B cell (primary cell): ENCODE data around the gene SASS6. TPM values are rescaled to one million over a fixed set of nuclear protein-coding genes. Genes with fewer than 3 reads are reported as not detected.

Experiments
- ATAC-seq: fragments of 200-7000 bp; cut with Tn5 transposase; one replicate; pipeline ENCODE4 v1.10.0; 2021; ENCODE audit warnings: low read depth, mild to moderate bottlenecking, moderate number of reproducible peaks, moderate library complexity
- CTCF ChIA-PET: fragments of 350-600 bp; sonication (Branson Sonifier 250); formaldehyde crosslinking; loops from one replicate; lab custom pipeline; 2021; ENCODE audit warnings: antibody characterized with exemption, inconsistent platforms; lab: Charles Lee
- POLR2A ChIA-PET: fragments of 350-600 bp; sonication (Branson Sonifier 250); formaldehyde crosslinking; loops from one replicate; lab custom pipeline; 2021; ENCODE audit warnings: antibody characterized with exemption; lab: Charles Lee
- DNase-seq: peaks from one replicate; pipeline ENCODE4 v3.0.0; 2013
- H2AFZ ChIP-seq: 2 replicates; pipeline ENCODE4 v1.6.1; 2012; ENCODE audit warnings: mild to moderate bottlenecking, low read depth, low read length; ENCODE audit not compliant: insufficient read depth, poor library complexity, severe bottlenecking
- H3K27ac ChIP-seq, 2 donors: 1 replicate in 1 of 2; 2 replicates in 1 of 2; pipeline ENCODE4 v1.5.1; 2012 to 2013; ENCODE audit warnings: low read length in 2 of 2, mild to moderate bottlenecking in 2 of 2, moderate library complexity in 1 of 2
- H3K27me3 ChIP-seq, 4 experiments: fragments of 200-600 bp in 1 of 4; sonication (generic) in 1 of 4; replicated peaks in 1 of 4; 1 replicate in 2 of 4; 2 replicates in 2 of 4; pipeline versions ENCODE4 v1.6.1 to v1.7.0; 2013 to 2016; ENCODE audit warnings: low read length in 3 of 4, mild to moderate bottlenecking in 2 of 4, mixed read lengths in 1 of 4, moderate library complexity in 1 of 4; ENCODE audit not compliant: insufficient read depth in 4 of 4, control insufficient read depth in 3 of 4; ENCODE audit errors: control extremely low read depth in 1 of 4
- H3K36me3 ChIP-seq, 2 experiments: replicated peaks in 1 of 2; 1 replicate in 1 of 2; 2 replicates in 1 of 2; pipeline versions ENCODE4 v1.6.1 to v1.7.1; 2013; ENCODE audit warnings: low read length in 1 of 2; ENCODE audit not compliant: insufficient read depth in 2 of 2, control insufficient read depth in 1 of 2; ENCODE audit errors: control extremely low read depth in 1 of 2, extremely low read depth in 1 of 2
- H3K4me1 ChIP-seq, 2 donors: fragments of 200-600 bp in 1 of 2; sonication (generic) in 1 of 2; 1 replicate in 1 of 2; 2 replicates in 1 of 2; pipeline versions ENCODE4 v1.5.1 to v1.6.1; 2013 to 2017; ENCODE audit warnings: low read length in 2 of 2; ENCODE audit not compliant: control insufficient read depth in 2 of 2, insufficient read depth in 2 of 2
- H3K4me2 ChIP-seq: replicated peaks from 2 replicates; pipeline ENCODE3; 2012; ENCODE audit warnings: mild to moderate bottlenecking, low read depth, low read length; ENCODE audit not compliant: poor library complexity, severe bottlenecking
- H3K4me3 ChIP-seq, 5 experiments: fragments of 200-600 bp in 1 of 5; sonication (generic) in 1 of 5; 1 replicate in 3 of 5; 2 replicates in 2 of 5; pipeline versions ENCODE4 v1.5.1 to v1.7.0; 2011 to 2016; ENCODE audit warnings: low read length in 4 of 5, mild to moderate bottlenecking in 4 of 5, low read depth in 2 of 5, control low read depth in 1 of 5, moderate library complexity in 1 of 5; ENCODE audit not compliant: insufficient read depth in 1 of 5; ENCODE audit errors: control extremely low read depth in 1 of 5, extremely low read depth in 1 of 5
- H3K79me2 ChIP-seq: fragments of 200-600 bp; sonication (generic); one replicate; pipeline ENCODE4 v1.6.0; 2016; ENCODE audit warnings: low read length; ENCODE audit not compliant: control insufficient read depth, insufficient read depth
- H3K9ac ChIP-seq: fragments of 200-600 bp; sonication (generic); 2 replicates; pipeline ENCODE4 v1.6.1; 2017; ENCODE audit warnings: mild to moderate bottlenecking, low read length, moderate library complexity
- H3K9me3 ChIP-seq, 3 donors: one replicate each; pipeline versions ENCODE4 v1.6.1 to v1.7.1; 2013; ENCODE audit warnings: low read length in 2 of 3; ENCODE audit not compliant: control insufficient read depth in 2 of 3, insufficient read depth in 1 of 3; ENCODE audit errors: control extremely low read depth in 1 of 3
- H4K20me1 ChIP-seq: 2 replicates; pipeline ENCODE4 v1.6.0; 2012; ENCODE audit warnings: mild to moderate bottlenecking, low read length; ENCODE audit not compliant: insufficient read depth, control insufficient read depth, poor library complexity, severe bottlenecking
- H3K27ac Mint-ChIP-seq: one replicate; pipeline ENCODE4 v1.8.0; 2021; ENCODE audit warnings: mixed read lengths
- H3K27me3 Mint-ChIP-seq: one replicate; pipeline ENCODE4 v1.8.0; 2021; ENCODE audit warnings: mixed read lengths
- H3K4me1 Mint-ChIP-seq: one replicate; pipeline ENCODE4 v1.8.0; 2021; ENCODE audit warnings: mixed read lengths
- H3K4me3 Mint-ChIP-seq: one replicate; pipeline ENCODE4 v1.8.0; 2021; ENCODE audit warnings: mixed read lengths
- H3K9me3 Mint-ChIP-seq: one replicate; pipeline ENCODE4 v1.8.0; 2022; ENCODE audit warnings: mixed read lengths; ENCODE audit not compliant: insufficient read depth
- CTCF ChIP-seq: fragments of 200-600 bp; IDR thresholded peaks from one replicate; pipeline ENCODE4 v1.8.0; 2022; ENCODE audit warnings: antibody characterized with exemption, mild to moderate bottlenecking
- EZH2 ChIP-seq: IDR thresholded peaks from 2 replicates; pipeline ENCODE4 v1.6.1; 2012; ENCODE audit warnings: borderline replicate concordance, low read depth, mild to moderate bottlenecking, moderate library complexity, low read length; ENCODE audit not compliant: insufficient read depth, poor library complexity, severe bottlenecking
- WGBS: methylation state at CpG from one replicate; pipeline ENCODE4 v1.1.5; 2013; ENCODE audit warnings: missing lambda C conversion rate; ENCODE audit not compliant: insufficient coverage; 5-methylcytosine and 5-hydroxymethylcytosine counted together
- intact Hi-C: fragments of 100-400 bp; cut with micrococcal nuclease; formaldehyde crosslinking; loops from one replicate; pipeline ENCODE4 v1.10.0; 2022
- polyA plus RNA-seq: library from polyadenylated mRNA; depleted of rRNA; stranded (reverse); fragments of >200 nt; gene quantifications from 2 replicates; pipeline ENCODE4 v1.2.3, GENCODE V29; 2012
- total RNA-seq, 2 donors: library from RNA; stranded (reverse); fragments of 120-200 nt in 1 of 2; gene quantifications; 1 replicate in 1 of 2; 2 replicates in 1 of 2; pipeline versions ENCODE4 v1.2.3 to v1.2.4, GENCODE V29; 2013 to 2022

SASS6 gene
- total and polyA plus RNA-seq, 2 donors (not counting 1 experiment from before 2014, with no cell fraction given): 1.1 to 7.0 TPM

DNA sequence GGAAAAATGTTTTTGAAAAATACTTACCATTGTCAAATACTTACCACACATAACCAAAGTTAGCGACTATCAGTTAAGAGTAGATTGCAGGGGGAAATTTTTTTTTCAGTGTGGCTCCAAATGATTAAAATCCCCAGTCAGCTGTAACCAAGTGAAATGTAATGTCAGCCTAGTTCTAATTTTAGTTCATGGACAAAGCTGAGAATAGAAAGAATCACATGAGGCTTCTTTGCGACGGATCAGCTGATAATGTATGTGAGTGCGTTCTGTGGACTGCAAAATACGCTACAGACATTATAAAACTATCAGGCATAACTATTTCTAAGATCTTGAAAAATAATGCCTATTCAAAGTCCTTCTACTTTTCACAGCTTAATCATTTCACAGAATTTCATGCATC, 45.4 kb upstream of the SASS6 start, which contains the start of gene LRRC39:
TSS of gene LRRC39 (minus strand) at position 166 of the 400 bp plus-strand sequence. CDS start 9,740 bp downstream, outside the sequence.
- DNase-seq: no peak
- CTCF ChIA-PET: no interaction called here

GRCh38 chr1:100177295-100178041, 44.7 kb upstream of the SASS6 start:
- no peaks in the 10 kb centered on the region for H3K27me3 Mint-ChIP-seq
- no peak for DNase-seq
- no peaks in the 10 kb centered on the region for H3K4me1 Mint-ChIP-seq
- no peak overlapping the region for H3K4me3 Mint-ChIP-seq
- no peak overlapping the region for H3K4me2 ChIP-seq
- no peak for TF ChIP-seq EZH2
- no peak for TF ChIP-seq CTCF
- no peaks in the 10 kb centered on the region for H4K20me1 ChIP-seq
- H3K27me3 ChIP-seq: no peaks in the 10 kb centered on the region
- H3K4me1 ChIP-seq: no peaks in the 10 kb centered on the region
- H2AFZ ChIP-seq: no peak overlapping the region
- H3K9me3 Mint-ChIP-seq: no peaks in the 10 kb centered on the region
- no peak overlapping the region for H3K27ac Mint-ChIP-seq
- H3K9ac ChIP-seq: no peak overlapping the region
- CTCF ChIA-PET: no interaction called here
- POLR2A ChIA-PET: no interaction called here
- no peaks in the 10 kb centered on the region for H3K9me3 ChIP-seq
- H3K79me2 ChIP-seq: no peaks in the 10 kb centered on the region
- H3K27ac ChIP-seq: no peak overlapping the region
- ATAC-seq: no peak
- H3K4me3 ChIP-seq: no peak overlapping the region
- no CpG with 5 or more reads among the region's 4 CpGs for WGBS
- H3K36me3 ChIP-seq: no peaks in the 10 kb centered on the region
- intact Hi-C loops: no loop called here

More for the DNA sequence above, 45.4 kb upstream of the SASS6 start, which contains the start of gene LRRC39:
- Histone ChIP-seq H3K9ac (no peak within 1 kb of the TSS), H3K4me2 (no peak within 1 kb of the TSS), H2AFZ (no peak within 1 kb of the TSS), H4K20me1 (no peaks in the 10 kb centered on the region), H3K79me2 (no peaks in the 10 kb centered on the region), H3K4me1 (no peaks in the 10 kb centered on the region), H3K9me3 (no peaks in the 10 kb centered on the region), H3K4me3 (no peak within 1 kb of the TSS), H3K27ac (no peak within 1 kb of the TSS), H3K36me3 (no peaks in the 10 kb centered on the region), H3K27me3 (no peaks in the 10 kb centered on the region)
- no peak for ATAC-seq
- H3K27ac Mint-ChIP-seq: no peak within 1 kb of the TSS
- H3K4me1 Mint-ChIP-seq: no peaks in the 10 kb centered on the region
- H3K9me3 Mint-ChIP-seq: no peaks in the 10 kb centered on the region
- no peak within 1 kb of the TSS for H3K4me3 Mint-ChIP-seq
- WGBS: no CpG with 5 or more reads among the region's 5 CpGs
- POLR2A ChIA-PET: no interaction called here
- H3K27me3 Mint-ChIP-seq: no peaks in the 10 kb centered on the region
- intact Hi-C loops: no loop called here
- no peak for TF ChIP-seq EZH2
